AG10803 (cell line): ENCODE results near the gene PDCD2L.

Experiments
- DNase-seq: peaks from one replicate; pipeline ENCODE4 v3.0.0; 2010; ENCODE audit warnings: low read depth
- H3K4me3 ChIP-seq: 2 replicates; pipeline ENCODE4 v1.5.1; 2011; ENCODE audit warnings: mild to moderate bottlenecking, low read length, control low read depth
- TF ChIP-seq, protein P1 (sequence below): conservative IDR thresholded peaks from 2 replicates; pipeline ENCODE4 v1.5.1; 2011; ENCODE audit warnings: mild to moderate bottlenecking, low read length, control low read depth, inconsistent platforms

PDCD2L gene

DNA sequence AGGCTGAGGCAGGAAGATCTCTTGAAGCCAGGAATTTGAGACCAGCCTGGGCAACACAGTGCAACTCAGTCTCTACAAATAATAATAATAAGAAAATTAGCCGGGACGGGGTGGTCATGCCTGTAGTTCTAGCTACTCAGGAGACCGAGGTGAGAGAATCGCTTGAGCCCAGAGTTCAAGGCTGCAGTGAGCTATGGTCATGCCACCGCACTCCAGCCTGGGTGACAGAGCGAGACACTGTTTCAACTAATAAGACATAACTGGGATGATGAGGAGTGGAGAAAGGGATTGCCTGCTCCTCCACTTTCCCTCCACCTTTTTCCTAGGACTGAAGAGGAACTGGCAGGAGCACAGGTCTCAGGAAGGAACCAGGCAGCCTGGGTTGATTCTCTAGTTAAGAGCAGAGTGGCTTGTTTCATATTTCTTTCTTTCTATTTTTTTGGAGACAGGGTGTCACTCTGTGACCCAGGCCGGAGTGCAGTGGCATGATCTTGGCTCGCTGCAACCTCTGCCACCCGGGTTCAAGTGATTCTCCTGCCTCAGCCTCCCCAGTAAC is 43.8 kb upstream of the PDCD2L start:
- H3K4me3 ChIP-seq, result no peak overlapping the region
- TF ChIP-seq, protein P1, sequence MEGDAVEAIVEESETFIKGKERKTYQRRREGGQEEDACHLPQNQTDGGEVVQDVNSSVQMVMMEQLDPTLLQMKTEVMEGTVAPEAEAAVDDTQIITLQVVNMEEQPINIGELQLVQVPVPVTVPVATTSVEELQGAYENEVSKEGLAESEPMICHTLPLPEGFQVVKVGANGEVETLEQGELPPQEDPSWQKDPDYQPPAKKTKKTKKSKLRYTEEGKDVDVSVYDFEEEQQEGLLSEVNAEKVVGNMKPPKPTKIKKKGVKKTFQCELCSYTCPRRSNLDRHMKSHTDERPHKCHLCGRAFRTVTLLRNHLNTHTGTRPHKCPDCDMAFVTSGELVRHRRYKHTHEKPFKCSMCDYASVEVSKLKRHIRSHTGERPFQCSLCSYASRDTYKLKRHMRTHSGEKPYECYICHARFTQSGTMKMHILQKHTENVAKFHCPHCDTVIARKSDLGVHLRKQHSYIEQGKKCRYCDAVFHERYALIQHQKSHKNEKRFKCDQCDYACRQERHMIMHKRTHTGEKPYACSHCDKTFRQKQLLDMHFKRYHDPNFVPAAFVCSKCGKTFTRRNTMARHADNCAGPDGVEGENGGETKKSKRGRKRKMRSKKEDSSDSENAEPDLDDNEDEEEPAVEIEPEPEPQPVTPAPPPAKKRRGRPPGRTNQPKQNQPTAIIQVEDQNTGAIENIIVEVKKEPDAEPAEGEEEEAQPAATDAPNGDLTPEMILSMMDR, result no peak
- DNase-seq, result no peak

DNA sequence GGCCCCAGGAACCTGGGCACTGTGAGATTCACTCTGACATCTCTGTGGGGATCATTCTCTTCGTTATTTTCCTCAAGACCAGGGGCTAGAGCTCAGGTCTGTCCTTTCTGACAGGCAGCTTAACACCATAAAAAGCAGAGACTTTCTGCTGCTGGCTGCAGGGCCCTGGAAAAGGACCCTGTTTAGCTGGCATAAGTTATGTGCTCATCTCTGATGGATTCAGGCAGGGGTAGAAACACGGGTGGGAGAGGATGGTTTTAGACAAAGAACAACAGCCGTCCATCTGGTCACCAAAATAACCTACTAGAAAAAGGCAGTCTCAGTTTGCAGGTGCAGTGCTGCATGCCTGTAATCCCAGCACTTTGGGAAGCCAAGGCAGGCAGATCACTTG is 41.5 kb upstream of the PDCD2L start:
- TF ChIP-seq, protein P1, result no peak
- no peak for DNase-seq
- H3K4me3 ChIP-seq, result no peak overlapping the region

DNA sequence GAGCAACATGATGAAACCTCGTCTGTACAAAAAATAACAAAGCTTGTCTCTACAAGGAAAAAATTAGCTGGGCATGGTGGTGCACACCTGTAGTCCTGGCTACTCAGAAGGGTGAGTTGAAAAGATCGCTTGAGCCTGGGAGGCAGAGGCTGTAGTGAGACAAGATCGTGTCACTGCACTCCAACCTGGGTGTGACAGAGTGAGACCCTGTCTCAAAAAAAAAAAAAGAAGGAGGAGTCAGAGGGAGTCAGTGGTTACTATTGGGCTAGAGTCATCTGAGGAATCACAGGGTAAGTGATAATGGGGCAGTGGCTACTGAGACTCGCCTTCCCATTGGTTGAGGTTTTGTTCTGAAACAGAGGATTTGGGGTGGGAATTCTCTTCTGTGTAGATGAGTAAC is 41.1 kb upstream of the PDCD2L start:
- no peak overlapping the region for H3K4me3 ChIP-seq
- no peak for DNase-seq
- TF ChIP-seq, protein P1, result no peak

DNA sequence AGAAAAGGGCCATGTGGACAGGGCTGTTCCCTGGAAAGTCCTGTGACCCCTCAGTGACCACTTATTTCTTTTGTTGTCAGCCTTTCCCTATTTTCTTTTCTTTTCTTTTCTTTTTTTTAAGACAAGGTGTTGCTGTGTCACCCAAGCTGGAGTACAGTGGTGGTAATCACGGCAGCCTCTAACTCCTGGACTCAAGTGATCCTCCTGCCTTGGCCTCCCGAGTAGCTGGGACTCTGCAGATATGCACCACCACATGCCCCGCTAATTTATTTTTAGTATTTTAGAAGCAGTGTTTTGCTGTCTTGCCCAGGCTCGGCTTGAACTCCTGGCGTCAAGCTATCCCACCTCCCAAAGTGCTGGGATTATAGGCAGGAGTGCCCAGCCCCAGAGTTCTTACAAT is 40.3 kb upstream of the PDCD2L start:
- TF ChIP-seq, protein P1, result no peak
- no peak for DNase-seq
- H3K4me3 ChIP-seq, result no peak overlapping the region

DNA sequence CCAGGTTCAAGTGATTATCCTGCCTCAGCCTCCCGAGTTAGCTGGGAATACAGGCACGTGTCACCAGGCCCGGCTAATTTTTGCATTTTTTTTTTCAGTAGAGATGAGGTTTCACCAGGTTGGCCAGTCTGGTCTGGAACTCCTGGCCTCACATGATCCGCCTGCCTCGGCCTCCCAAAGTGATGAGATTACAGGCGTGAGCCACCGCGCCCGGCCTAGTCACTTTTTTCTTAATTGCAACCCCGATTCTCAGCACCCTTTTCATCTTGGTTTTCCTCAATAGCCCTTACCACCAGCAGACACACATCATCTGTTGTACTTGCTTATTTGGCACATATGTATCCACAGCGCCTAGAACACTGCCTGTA is 39.8 kb upstream of the PDCD2L start:
- peak overlapping the region; percentile 82 for H3K4me3 ChIP-seq
- TF ChIP-seq, protein P1, result no peak
- DNase-seq, result no peak

DNA sequence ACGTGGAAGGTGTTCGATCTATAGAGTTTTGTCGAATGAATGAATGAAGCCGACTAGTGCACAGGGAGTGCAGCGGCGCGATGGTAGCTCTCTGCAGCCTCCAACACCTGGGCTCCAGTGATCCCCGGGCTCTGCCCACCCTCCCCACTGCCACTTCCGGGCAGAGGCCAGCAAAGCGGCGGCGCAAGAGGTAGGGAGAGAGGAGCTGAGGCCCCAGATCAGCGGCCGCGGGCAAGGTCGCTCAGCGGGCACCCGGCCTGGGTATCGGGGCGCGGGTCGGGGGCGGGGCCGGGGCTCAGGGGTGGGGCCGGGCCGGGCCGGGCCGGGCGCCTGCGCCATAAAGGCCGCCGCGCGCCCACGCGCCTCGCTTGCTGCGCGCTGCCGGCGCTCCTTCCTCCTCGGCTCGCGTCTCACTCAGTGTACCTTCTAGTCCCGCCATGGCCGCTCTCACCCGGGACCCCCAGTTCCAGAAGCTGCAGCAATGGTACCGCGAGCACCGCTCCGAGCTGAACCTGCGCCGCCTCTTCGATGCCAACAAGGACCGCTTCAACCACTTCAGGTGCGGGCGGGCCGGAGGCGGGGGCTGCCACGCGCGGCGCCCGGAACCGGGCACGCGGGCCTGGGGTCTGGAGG is 39.3 kb upstream of the PDCD2L start, which contains the start of gene GPI:
Gene GPI, plus strand, starts transcription at position 367 of the 633 bp plus-strand sequence. Its CDS starts 71 bp downstream, at position 438.
- DNase-seq, result peak; percentile 24
- TF ChIP-seq, protein P1, result no peak
- H3K4me3 ChIP-seq, result peak within 1 kb of the TSS; percentile 82
